ENCODE data around the gene WFIKKN1. TPM values are rescaled to one million over a fixed set of nuclear protein-coding genes. Genes with fewer than 3 reads are reported as not detected.
A peak's percentile ranks its signal among the peaks of the same experiment; 100 is the strongest.

Gene WFIKKN1
- total and polyA plus RNA-seq, 2 of the 13 experiments (the other 11 are each of a cell fraction or from before 2014, with no cell fraction given) = 1.7 to 4.9 TPM

GRCh38 chr16:629185-629832, 1.5 kb upstream of the WFIKKN1 start (continued):
- TF ChIP-seq ZSCAN22 (CRISPR knock-in tag; IDR thresholded peaks at IDR 0.05) = no peak
- TF ChIP-seq FOXO1 (CRISPR knock-in tag; IDR thresholded peaks at IDR 0.05) = peak; percentile 19; the same call in 1 of the 2 replicates
- TF ChIP-seq ZNF468 (CRISPR knock-in tag; IDR thresholded peaks at IDR 0.05) = no peak
- no peak for TF ChIP-seq POLR2AphosphoS5 (IDR thresholded peaks at IDR 0.05; ENCODE audit: low read depth, low read length)
- no peak for TF ChIP-seq ZNF263 (CRISPR knock-in tag; IDR thresholded peaks at IDR 0.05)
- no peak for TF ChIP-seq DPF2 (CRISPR knock-in tag; IDR thresholded peaks at IDR 0.05; ENCODE audit: borderline replicate concordance, low read depth)
- TF ChIP-seq ZNF407 (CRISPR knock-in tag; IDR thresholded peaks at IDR 0.05; ENCODE audit: not compliant biosample characterization) = no peak
- no peak for TF ChIP-seq POLR2A (IDR thresholded peaks at IDR 0.05; ENCODE audit: insufficient read depth in 1 of 2, low read depth in 2 of 2, low read length in 2 of 2)
- TF ChIP-seq SAP130 (CRISPR knock-in tag; IDR thresholded peaks at IDR 0.05; ENCODE audit: low read depth) = peak; percentile 61; the same call in 1 of the 2 replicates
- no peak for TF ChIP-seq MIER3 (CRISPR knock-in tag; IDR thresholded peaks at IDR 0.05; ENCODE audit: borderline replicate concordance)
- TF ChIP-seq PRMT3 (CRISPR knock-in tag; IDR thresholded peaks at IDR 0.05; ENCODE audit: borderline replicate concordance, low read depth) = no peak
- TF ChIP-seq ZNF382 (CRISPR knock-in tag; IDR thresholded peaks at IDR 0.05; ENCODE audit: borderline replicate concordance) = no peak
- TF ChIP-seq KLF6 (CRISPR knock-in tag; IDR thresholded peaks at IDR 0.05) = no peak
- no peak for TF ChIP-seq ZBTB44 (CRISPR knock-in tag; IDR thresholded peaks at IDR 0.05)
- no peak for TF ChIP-seq NR3C1 (CRISPR knock-in tag; IDR thresholded peaks at IDR 0.05)
- TF ChIP-seq HNF4G (IDR thresholded peaks at IDR 0.05; ENCODE audit: borderline replicate concordance, low read depth, low read length) = no peak
- TF ChIP-seq HNF4G (CRISPR knock-in tag; IDR thresholded peaks at IDR 0.05; ENCODE audit: borderline replicate concordance, low read depth) = no peak
- no peak for TF ChIP-seq CCAR2 (optimal IDR thresholded peaks at IDR 0.05; ENCODE audit: low read depth, low read length)
- no peak for TF ChIP-seq ZNF180 (CRISPR knock-in tag; IDR thresholded peaks at IDR 0.05; ENCODE audit: borderline replicate concordance, low read depth)
- TF ChIP-seq KDM5A (IDR thresholded peaks at IDR 0.05; ENCODE audit: borderline replicate concordance, low read length) = no peak
- TF ChIP-seq NKX3-1 (CRISPR knock-in tag; IDR thresholded peaks at IDR 0.05) = no peak
- no peak for TF ChIP-seq ZNF24 (IDR thresholded peaks at IDR 0.05)
- TF ChIP-seq KAT8 (CRISPR knock-in tag; IDR thresholded peaks at IDR 0.05) = no peak
